Mucosa of descending colon (tissue), 3 donors: Measurements from ENCODE around the gene ADIPOR2. TPM values are rescaled to one million over a fixed set of nuclear protein-coding genes. Genes with fewer than 3 reads are reported as not detected.
A peak's percentile ranks its signal among the peaks of the same experiment; 100 is the strongest.

Source experiments
- ATAC-seq: fragments of 200-7000 bp; cut with Tn5 transposase; one replicate; pipeline ENCODE4 v1.9.1; 2020; ENCODE audit warnings: mild to moderate bottlenecking, moderate library complexity
- DNase-seq, 3 donors: peaks; one replicate each; pipeline ENCODE4 v3.0.0-alpha.2; 2020
- H3K36me3 ChIP-seq: fragments of 200-600 bp; one replicate; pipeline ENCODE4 v1.8.0; 2021; ENCODE audit warnings: low read depth, mild to moderate bottlenecking
- H3K4me1 ChIP-seq: fragments of 200-600 bp; one replicate; pipeline ENCODE4 v1.8.0; 2021; ENCODE audit warnings: low read depth, mild to moderate bottlenecking
- H3K4me3 ChIP-seq: fragments of 200-600 bp; one replicate; pipeline ENCODE4 v1.8.0; 2021; ENCODE audit warnings: mild to moderate bottlenecking
- H3K9me3 ChIP-seq: fragments of 200-600 bp; one replicate; pipeline ENCODE4 v1.8.0; 2021; ENCODE audit warnings: mild to moderate bottlenecking
- intact Hi-C, 2 donors: fragments of 100-400 bp; cut with DNase I in 1 of 2; cut with micrococcal nuclease in 1 of 2; formaldehyde crosslinking; loops; one replicate each; pipeline versions ENCODE4 v1.11.0 to v1.11.1; 2022; cut with DNase I, micrococcal nuclease
- total RNA-seq, 3 donors: library from RNA; stranded (reverse); fragmentation: NEBNext Ultra II Directional in 2 of 3; extraction: Animal tissue kit (Norgen Biotek cat#: 25700) in 2 of 3; gene quantifications; one replicate each; pipeline versions ENCODE4 v1.2.1 to v1.2.4, GENCODE V29; 2021 to 2023
- TF ChIP-seq, protein P1 (sequence below): fragments of 200-600 bp; IDR thresholded peaks from one replicate; pipeline ENCODE4 v1.8.0; 2022; ENCODE audit warnings: antibody characterized with exemption, mild to moderate bottlenecking
- donor health status: DM: no; HTN: no; CAD: no; lungs with moderate emphysema.
- donor health status: DM: no; HTN: no; CAD: no.
- donor health status: DM: no; HTN: yes; CAD: no.

The ADIPOR2 gene
- total RNA-seq, 3 donors from 2014 or later = 76.1 to 119 (median 98.5) TPM

GRCh38 chr12:1829306-1829900, 138.5 kb downstream of the ADIPOR2 start:
- ATAC-seq = no peak
- Histone ChIP-seq H3K4me3 (no peak overlapping the region), H3K4me1 (no peaks in the 10 kb centered on the region), H3K36me3 (no peaks in the 10 kb centered on the region), H3K9me3 (no peaks in the 10 kb centered on the region)
- peak in 1 of 3 donors; percentile 23 for DNase-seq
- TF ChIP-seq, protein P1, sequence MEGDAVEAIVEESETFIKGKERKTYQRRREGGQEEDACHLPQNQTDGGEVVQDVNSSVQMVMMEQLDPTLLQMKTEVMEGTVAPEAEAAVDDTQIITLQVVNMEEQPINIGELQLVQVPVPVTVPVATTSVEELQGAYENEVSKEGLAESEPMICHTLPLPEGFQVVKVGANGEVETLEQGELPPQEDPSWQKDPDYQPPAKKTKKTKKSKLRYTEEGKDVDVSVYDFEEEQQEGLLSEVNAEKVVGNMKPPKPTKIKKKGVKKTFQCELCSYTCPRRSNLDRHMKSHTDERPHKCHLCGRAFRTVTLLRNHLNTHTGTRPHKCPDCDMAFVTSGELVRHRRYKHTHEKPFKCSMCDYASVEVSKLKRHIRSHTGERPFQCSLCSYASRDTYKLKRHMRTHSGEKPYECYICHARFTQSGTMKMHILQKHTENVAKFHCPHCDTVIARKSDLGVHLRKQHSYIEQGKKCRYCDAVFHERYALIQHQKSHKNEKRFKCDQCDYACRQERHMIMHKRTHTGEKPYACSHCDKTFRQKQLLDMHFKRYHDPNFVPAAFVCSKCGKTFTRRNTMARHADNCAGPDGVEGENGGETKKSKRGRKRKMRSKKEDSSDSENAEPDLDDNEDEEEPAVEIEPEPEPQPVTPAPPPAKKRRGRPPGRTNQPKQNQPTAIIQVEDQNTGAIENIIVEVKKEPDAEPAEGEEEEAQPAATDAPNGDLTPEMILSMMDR = no peak
- intact Hi-C loops = no loop called here

GRCh38 chr12:1830401-1830845, 139.6 kb downstream of the ADIPOR2 start:
- Histone ChIP-seq H3K9me3 (no peaks in the 10 kb centered on the region), H3K4me3 (no peak overlapping the region), H3K4me1 (no peaks in the 10 kb centered on the region), H3K36me3 (no peaks in the 10 kb centered on the region)
- no peak for ATAC-seq
- TF ChIP-seq, protein P1 = no peak
- DNase-seq = no peak
- intact Hi-C loops = no loop called here

DNA sequence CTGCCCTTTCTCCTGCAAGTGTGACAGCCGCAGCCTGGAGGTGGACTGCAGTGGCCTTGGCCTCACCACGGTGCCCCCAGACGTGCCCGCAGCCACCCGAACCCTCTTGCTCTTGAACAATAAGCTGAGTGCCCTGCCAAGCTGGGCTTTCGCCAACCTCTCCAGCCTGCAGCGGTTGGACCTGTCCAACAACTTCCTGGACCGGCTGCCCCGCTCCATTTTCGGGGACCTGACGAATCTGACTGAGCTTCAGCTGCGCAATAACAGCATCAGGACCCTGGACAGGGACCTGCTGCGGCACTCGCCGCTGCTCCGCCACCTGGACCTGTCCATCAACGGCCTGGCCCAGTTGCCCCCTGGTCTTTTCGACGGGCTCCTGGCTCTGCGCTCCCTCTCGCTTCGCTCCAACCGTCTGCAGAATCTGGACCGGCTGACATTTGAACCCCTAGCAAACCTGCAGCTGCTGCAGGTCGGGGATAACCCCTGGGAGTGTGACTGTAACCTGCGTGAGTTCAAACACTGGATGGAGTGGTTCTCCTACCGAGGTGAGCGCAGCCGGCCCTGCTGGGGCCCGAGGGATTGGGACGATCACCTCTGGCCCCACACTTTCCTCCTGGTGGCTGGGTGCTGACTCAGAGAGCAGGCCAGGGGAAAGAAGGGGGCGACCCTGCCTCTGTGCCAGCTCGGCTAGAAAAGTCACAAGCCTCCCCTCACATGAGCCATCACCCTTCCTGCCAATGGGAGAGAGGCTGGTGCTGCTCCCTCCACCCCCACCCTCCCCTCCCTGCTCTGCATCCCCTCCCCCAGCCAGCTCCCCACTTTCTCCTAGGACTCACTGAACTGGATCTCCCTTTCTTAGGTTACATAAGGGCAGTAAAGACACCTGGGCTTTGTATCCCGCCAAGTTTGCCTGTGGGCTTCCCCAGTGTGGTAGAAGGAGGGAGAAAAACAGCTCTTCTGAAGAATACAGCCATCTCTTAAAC, 140.4 kb downstream of the ADIPOR2 start:
- intact Hi-C loops = no loop called here

DNA sequence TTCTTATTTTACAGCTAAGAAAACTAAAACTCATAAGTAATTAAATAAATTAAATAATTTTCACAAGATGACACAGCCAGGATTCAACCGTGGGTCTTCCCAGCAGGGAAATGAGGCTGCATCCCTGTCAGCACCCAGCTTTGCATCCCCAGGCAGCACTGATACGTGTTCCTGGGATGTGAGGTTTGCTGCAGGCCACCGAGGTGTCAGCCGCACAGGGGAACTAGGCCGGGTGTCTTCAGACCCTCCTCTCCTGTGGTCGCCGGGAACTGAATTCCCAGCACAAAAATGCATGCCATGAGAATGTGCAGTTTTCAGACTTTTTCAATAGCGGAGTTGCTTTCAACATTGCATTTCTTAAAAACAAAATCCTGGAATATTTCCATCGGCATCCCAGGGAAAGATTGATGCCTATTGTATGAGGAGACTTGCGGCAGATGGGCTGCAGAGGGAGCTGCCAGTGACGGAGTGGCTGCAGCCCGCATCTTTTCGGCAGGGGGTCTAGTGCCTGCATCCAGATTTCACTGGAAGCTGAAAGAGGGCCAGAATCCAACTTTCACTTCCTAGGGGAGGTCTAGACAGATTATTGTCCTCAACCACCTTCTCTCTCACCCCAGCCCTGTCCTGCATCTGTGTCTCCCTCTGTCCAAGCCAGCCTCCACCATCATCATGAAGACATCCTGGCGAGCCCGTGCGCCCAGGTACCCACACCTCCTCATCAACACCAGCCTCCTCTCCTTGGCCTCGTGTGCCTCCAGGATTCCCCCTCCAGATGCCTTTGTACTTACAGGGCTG, 142.1 kb downstream of the ADIPOR2 start:
- no peaks in the 10 kb centered on the region for H3K9me3 ChIP-seq
- no peak overlapping the region for H3K4me3 ChIP-seq
- ATAC-seq = no peak
- H3K36me3 ChIP-seq = no peaks in the 10 kb centered on the region
- intact Hi-C loops = no loop called here
- DNase-seq = peak in 1 of 3 donors; percentile 23
- no peaks in the 10 kb centered on the region for H3K4me1 ChIP-seq
- TF ChIP-seq, protein P1 = no peak

More for the DNA sequence above, 140.4 kb downstream of the ADIPOR2 start:
- no peaks in the 10 kb centered on the region for H3K4me1 ChIP-seq
- peak; percentile 55 to 67 (median 67) for DNase-seq
- no peaks in the 10 kb centered on the region for H3K36me3 ChIP-seq
- peak; percentile 77 for ATAC-seq
- TF ChIP-seq, protein P1 = no peak
- H3K9me3 ChIP-seq = no peaks in the 10 kb centered on the region
- no peak overlapping the region for H3K4me3 ChIP-seq

GRCh38 chr12:1833596-1834028, 142.7 kb downstream of the ADIPOR2 start:
- DNase-seq (no peak), ATAC-seq (no peak)
- H3K36me3 ChIP-seq = no peaks in the 10 kb centered on the region
- intact Hi-C loops = no loop called here
- no peaks in the 10 kb centered on the region for H3K4me1 ChIP-seq
- TF ChIP-seq, protein P1 = no peak
- H3K4me3 ChIP-seq = no peak overlapping the region
- H3K9me3 ChIP-seq = no peaks in the 10 kb centered on the region
